Measurements from ENCODE around the gene POMP. TPM values are rescaled to one million over a fixed set of nuclear protein-coding genes. Genes with fewer than 3 reads are reported as not detected.

The POMP gene
- total RNA-seq, 1 experiment from 2014 or later, result 107 TPM

- BruUV-seq (replicated peaks), result no TSS peak
- Histone ChIP-seq H3K9me2 (ENCODE audit: insufficient read depth) (no peaks in the 10 kb centered on the region), H3K4me1 (ENCODE audit: control insufficient read depth in 1 of 2, insufficient read depth in 2 of 2, low read length in 2 of 2) (no peaks in the 10 kb centered on the region), H3K4me2 (ENCODE audit: low read length) (no peak overlapping the region), H3K9ac (ENCODE audit: low read length) (no peak overlapping the region), H3K4me3 (replicated peaks in 1 of 2; ENCODE audit: low read depth in 1 of 2, low read length in 2 of 2) (no peak overlapping the region), H3K27me3 (ENCODE audit: insufficient read depth, low read length) (no peaks in the 10 kb centered on the region), H3K36me3 (ENCODE audit: control insufficient read depth in 1 of 2, insufficient read depth in 2 of 2, low read length in 2 of 2) (peaks cover 80 to 96% of the 10 kb centered on the region in 2 experiments), H3K9me3 (ENCODE audit: control insufficient read depth in 1 of 2, insufficient read depth in 1 of 2, low read depth in 1 of 2, low read length in 2 of 2) (no peaks in the 10 kb centered on the region), H4K20me1 (ENCODE audit: insufficient read depth) (peaks cover 8% of the 10 kb centered on the region; the same call in 1 of the 2 replicates), H2AFZ (ENCODE audit: low read depth, low read length, poor library complexity, severe bottlenecking) (no peak overlapping the region), H3K27ac (ENCODE audit: low read depth, low read length) (no peak overlapping the region), H3K79me2 (ENCODE audit: insufficient read depth, low read length) (peaks cover 95% of the 10 kb centered on the region)
- ChIA-PET POLR2A (no interaction called here), CTCF (no interaction called here), RAD21 (ENCODE audit: low non-redundant PET in 1 of 2, low total read pairs in 2 of 2, uncharacterized antibody in 2 of 2, unreplicated experiment in 2 of 2) (no interaction called here)
- TF ChIP-seq EGR1 (IDR thresholded peaks at IDR 0.05; ENCODE audit: low read depth), result no peak
- no peak for TF ChIP-seq CTCF (IDR thresholded peaks at IDR 0.05 in 2 of 3, conservative IDR thresholded peaks at IDR 0.05 in 1 of 3; ENCODE audit: borderline replicate concordance in 1 of 3, insufficient read depth in 1 of 3, low read depth in 2 of 3, low read length in 2 of 3)
- no peak for TF ChIP-seq SP1 (IDR thresholded peaks at IDR 0.05; ENCODE audit: low read depth)
- no peak for TF ChIP-seq POLR2A (IDR thresholded peaks at IDR 0.05; ENCODE audit: borderline replicate concordance, extremely low read depth, insufficient read depth, insufficient read length)
- TF ChIP-seq ZFX (IDR thresholded peaks at IDR 0.05), result no peak
- no peak for TF ChIP-seq ELF1 (IDR thresholded peaks at IDR 0.05; ENCODE audit: borderline replicate concordance, low read depth)
- no peak for TF ChIP-seq CBX3 (IDR thresholded peaks at IDR 0.05; ENCODE audit: low read depth)
- TF ChIP-seq, protein P1, sequence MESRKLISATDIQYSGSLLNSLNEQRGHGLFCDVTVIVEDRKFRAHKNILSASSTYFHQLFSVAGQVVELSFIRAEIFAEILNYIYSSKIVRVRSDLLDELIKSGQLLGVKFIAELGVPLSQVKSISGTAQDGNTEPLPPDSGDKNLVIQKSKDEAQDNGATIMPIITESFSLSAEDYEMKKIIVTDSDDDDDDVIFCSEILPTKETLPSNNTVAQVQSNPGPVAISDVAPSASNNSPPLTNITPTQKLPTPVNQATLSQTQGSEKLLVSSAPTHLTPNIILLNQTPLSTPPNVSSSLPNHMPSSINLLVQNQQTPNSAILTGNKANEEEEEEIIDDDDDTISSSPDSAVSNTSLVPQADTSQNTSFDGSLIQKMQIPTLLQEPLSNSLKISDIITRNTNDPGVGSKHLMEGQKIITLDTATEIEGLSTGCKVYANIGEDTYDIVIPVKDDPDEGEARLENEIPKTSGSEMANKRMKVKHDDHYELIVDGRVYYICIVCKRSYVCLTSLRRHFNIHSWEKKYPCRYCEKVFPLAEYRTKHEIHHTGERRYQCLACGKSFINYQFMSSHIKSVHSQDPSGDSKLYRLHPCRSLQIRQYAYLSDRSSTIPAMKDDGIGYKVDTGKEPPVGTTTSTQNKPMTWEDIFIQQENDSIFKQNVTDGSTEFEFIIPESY (IDR thresholded peaks at IDR 0.05; ENCODE audit: extremely low read depth, insufficient replicate concordance, low read length), result no peak
- TF ChIP-seq SRF (IDR thresholded peaks at IDR 0.05; ENCODE audit: low read depth), result no peak
- TF ChIP-seq, protein P2, sequence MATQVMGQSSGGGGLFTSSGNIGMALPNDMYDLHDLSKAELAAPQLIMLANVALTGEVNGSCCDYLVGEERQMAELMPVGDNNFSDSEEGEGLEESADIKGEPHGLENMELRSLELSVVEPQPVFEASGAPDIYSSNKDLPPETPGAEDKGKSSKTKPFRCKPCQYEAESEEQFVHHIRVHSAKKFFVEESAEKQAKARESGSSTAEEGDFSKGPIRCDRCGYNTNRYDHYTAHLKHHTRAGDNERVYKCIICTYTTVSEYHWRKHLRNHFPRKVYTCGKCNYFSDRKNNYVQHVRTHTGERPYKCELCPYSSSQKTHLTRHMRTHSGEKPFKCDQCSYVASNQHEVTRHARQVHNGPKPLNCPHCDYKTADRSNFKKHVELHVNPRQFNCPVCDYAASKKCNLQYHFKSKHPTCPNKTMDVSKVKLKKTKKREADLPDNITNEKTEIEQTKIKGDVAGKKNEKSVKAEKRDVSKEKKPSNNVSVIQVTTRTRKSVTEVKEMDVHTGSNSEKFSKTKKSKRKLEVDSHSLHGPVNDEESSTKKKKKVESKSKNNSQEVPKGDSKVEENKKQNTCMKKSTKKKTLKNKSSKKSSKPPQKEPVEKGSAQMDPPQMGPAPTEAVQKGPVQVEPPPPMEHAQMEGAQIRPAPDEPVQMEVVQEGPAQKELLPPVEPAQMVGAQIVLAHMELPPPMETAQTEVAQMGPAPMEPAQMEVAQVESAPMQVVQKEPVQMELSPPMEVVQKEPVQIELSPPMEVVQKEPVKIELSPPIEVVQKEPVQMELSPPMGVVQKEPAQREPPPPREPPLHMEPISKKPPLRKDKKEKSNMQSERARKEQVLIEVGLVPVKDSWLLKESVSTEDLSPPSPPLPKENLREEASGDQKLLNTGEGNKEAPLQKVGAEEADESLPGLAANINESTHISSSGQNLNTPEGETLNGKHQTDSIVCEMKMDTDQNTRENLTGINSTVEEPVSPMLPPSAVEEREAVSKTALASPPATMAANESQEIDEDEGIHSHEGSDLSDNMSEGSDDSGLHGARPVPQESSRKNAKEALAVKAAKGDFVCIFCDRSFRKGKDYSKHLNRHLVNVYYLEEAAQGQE (IDR thresholded peaks at IDR 0.05; ENCODE audit: low read depth), result no peak
- no peak for TF ChIP-seq TCF7L2 (IDR thresholded peaks at IDR 0.05; ENCODE audit: borderline replicate concordance, extremely low read depth, insufficient read depth, insufficient read length)
- TF ChIP-seq, protein P3, sequence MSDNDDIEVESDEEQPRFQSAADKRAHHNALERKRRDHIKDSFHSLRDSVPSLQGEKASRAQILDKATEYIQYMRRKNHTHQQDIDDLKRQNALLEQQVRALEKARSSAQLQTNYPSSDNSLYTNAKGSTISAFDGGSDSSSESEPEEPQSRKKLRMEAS (IDR thresholded peaks at IDR 0.05), result no peak
- no peak for TF ChIP-seq POLR2AphosphoS5 (IDR thresholded peaks at IDR 0.05; ENCODE audit: low read depth, low read length)
- TF ChIP-seq RAD21 (IDR thresholded peaks at IDR 0.05; ENCODE audit: low read depth), result no peak
- TF ChIP-seq CEBPB (IDR thresholded peaks at IDR 0.05; ENCODE audit: low read depth), result no peak
- TF ChIP-seq JUND (IDR thresholded peaks at IDR 0.05), result no peak
- no peak for TF ChIP-seq SIN3A (IDR thresholded peaks at IDR 0.05; ENCODE audit: low read depth)
- no peak for TF ChIP-seq EZH2 (IDR thresholded peaks at IDR 0.05)
- no peak for TF ChIP-seq ZNF274 (IDR thresholded peaks at IDR 0.05; ENCODE audit: low read depth, low read length)
- TF ChIP-seq YY1 (IDR thresholded peaks at IDR 0.05; ENCODE audit: extremely low read depth, insufficient replicate concordance, low read depth, low read length), result no peak
- no peak for DNase-seq (ENCODE audit: low read depth, low spot score)
- intact Hi-C loops (cut with micrococcal nuclease), result no loop called here
- ATAC-seq, result no peak
These were observed 8.1 kb downstream of the POMP start for GRCh38 chr13:28666897-28667488.

Data from HCT116 (cell line).